NCI-H1694 (cell line): ENCODE measurements around the gene SPR.
A peak's percentile ranks its signal among the peaks of the same experiment; 100 is the strongest.

Source experiments
- DNase-seq: peaks from one replicate; lab custom pipeline; 2025; lab: John Stamatoyannopoulos, UW

SPR gene

DNA sequence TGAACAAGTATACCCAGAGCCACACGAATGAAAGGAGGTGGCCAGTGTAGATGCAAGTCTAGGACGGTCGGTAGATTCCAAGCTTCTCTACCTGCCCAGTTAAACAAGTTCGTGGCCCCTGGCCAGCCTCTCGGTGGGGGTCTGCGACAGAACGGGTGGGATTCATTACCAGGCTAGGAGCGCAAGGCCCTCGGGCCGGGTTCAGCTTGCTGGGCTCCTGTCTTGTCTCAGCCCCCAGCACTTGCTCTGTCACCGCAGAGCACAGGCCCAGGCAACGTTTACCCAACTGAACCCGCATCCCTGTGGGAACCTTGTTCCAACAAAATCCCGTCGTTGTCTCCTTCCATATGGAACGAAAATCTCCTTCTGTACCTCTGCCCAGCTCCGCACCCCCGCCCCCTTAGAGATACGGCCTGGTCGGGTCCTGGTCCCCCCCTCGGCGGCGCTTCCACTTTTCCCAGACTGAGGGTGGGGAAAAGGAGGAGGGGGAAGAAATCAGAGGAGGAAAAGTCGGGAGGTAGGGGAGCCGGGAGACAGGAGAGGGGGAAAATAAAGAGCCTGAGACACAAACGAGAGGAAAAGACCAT, 28.2 kb downstream of the SPR start:
- no peak for DNase-seq

- DNase-seq: peak; percentile 47
These were observed 28.9 kb downstream of the SPR start for GRCh38 chr2:72915907-72916742.

- DNase-seq: no peak
These were observed 29.5 kb downstream of the SPR start for GRCh38 chr2:72916743-72917137.

DNA sequence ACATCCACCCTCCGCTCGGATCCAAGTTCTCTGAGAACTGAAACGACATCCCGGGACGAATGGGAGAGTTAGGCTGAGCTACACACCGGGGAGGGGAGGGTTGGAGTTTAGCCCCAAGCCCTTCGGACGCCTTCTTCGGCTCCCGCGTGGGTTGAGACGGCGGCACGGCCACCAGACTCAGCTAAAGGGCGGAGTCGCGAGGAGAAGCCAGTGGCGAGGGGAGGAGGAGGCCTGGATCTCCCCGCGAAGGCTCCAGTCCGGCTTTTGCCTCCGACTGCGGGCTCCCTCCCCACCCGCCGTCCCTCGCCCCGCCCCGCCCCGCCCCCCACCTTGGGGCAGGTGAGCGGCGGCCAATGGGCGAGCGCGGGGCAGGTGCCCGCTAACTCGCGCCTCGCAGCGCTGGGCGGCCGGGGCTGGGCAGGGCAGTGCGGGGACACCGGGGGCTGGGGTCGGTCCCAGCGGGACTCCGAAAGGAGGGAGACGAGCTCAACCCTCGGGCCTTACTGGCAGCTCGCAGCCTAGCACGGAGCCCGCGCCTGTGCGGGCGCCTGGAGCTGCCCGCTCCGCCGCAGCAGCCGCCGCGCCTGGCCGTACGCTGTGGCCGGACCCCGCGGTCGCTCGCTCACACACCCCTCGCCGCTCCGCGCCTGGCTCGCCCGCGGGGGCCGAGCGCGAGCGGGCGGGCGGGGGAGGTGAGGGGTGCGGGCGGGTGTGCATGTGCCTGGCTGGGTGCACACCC, 30.1 kb downstream of the SPR start, which contains the start of gene EMX1:
TSS of gene EMX1 (plus strand) at position 382 of the 739 bp plus-strand sequence. CDS start at position 716, 334 bp downstream.
- peak; percentile 66 for DNase-seq

GRCh38 chr2:72917877-72918553, 30.8 kb downstream of the SPR start:
- no peak for DNase-seq

- DNase-seq: no peak
These were observed 32.5 kb downstream of the SPR start for GRCh38 chr2:72919414-72920317.

GRCh38 chr2:72920318-72921087, 33.3 kb downstream of the SPR start:
- no peak for DNase-seq

DNA sequence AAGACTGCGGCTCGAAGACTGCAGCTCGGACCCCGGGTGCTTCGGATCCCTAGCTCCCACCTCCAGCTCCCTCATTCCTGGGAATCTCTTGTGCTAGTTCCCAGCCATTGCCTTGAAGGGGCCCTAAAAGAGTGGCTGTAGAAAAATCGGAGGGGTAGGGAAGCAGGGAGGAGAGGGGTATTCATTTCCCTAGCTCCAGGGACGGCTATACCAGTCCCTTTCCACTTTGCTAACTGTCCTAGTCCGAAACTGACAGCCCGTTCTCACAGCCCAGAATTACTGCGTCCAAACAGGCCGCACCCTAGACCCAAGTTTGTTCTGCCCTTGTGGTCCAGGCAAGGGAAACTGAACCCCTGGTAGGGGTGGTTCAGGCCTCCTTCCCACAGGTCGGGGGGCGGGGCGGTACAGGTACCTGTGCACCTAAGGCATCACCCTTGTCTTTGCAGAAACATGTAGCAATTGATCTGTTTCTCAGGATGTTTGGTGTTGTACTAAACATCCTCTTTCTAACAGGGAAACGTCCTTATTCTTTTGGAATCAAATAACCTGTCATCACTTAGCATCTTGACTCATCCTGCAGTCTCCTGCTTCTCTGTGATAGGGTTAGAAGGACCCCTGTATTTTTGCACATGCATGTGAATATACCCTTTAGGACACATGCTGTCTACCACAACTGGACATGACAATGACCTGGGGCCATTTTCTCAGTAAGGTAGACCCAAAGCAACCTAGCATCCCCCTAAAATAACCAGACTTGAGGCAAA, 34.1 kb downstream of the SPR start:
- no peak for DNase-seq

DNA sequence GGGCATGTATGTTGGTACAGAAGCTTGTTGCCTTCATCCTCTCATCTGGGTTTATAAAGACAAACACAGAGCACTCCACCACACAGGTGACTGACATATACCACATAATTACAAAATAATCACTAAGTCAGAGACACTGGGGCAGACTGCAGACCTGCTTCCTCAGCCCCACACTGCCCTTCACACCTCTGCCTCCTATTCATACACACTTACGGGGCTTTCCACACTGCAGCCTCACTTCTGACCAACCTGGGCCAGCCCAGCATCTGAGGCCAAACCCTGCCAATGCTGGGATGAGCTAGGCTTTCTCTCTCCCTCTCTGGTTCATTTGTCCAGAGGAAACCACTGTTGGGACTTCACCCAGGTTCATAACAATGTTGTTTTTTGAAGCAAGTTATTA, 34.6 kb downstream of the SPR start:
- no peak for DNase-seq

DNA sequence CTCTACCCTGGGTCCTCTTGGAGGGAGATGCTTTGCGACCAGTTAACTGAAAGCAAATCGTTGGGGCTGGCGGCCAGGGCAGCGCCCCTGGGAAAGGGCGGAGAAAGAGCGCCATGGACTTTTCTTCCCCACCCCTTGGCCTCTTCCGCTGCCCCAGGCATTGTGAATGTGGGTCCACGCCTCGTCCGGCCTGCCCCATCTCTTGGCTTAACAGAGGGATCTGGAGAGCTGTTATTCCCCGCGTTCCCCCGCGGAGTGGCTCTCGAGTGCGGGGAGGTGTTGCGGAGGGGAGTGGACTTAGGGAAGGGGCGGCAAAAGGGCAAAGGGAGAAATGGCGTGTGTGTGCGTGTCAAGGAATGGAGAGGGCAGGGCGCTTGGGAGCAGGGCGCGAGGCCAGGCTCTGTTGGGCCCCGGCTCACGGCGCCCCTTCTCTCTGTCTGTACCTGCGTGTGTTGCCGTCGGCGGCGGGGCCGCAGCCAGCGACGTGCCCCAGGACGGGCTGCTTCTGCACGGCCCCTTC, 36.7 kb downstream of the SPR start:
- no peak for DNase-seq

DNA sequence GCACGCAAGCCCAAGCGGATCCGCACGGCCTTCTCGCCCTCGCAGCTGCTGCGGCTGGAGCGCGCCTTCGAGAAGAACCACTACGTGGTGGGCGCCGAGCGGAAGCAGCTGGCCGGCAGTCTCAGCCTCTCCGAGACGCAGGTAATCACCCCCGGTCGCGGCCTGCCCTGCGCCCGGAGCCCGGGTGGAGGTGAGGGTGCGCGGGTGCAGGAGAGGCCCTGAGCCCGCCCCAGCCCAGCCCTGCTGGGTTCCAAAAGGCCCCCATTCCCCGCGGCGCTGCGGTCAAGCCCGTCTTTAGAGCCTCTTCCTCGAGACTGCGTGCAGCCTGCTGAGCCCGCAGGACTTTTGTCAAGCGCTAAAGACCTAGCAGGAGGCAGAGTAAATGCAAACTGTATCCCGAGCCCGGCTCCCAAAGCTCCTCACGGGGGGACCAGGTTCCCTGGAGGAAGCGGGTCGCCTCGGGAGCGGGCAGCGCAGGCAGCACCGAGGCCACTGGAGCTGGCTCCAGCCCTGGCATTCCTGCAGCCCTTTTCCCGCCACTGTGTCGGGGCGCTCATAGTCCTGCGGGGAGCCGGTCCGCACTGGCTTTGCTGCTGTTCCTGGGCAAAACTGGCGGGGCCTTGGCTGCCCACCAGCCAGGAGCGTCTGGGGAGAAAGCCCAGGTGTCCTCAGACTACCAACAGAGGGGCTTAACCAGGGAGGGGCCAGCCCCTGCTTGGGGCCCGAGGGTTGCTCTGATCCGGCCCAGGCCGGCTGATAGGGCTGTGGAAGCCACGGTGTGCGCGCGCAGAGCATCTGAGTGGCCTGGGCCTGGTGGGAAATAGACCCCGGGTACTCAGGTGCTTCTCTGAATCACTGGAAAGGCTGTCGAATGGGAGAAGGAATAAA, 37.4 kb downstream of the SPR start:
- DNase-seq: no peak

DNA sequence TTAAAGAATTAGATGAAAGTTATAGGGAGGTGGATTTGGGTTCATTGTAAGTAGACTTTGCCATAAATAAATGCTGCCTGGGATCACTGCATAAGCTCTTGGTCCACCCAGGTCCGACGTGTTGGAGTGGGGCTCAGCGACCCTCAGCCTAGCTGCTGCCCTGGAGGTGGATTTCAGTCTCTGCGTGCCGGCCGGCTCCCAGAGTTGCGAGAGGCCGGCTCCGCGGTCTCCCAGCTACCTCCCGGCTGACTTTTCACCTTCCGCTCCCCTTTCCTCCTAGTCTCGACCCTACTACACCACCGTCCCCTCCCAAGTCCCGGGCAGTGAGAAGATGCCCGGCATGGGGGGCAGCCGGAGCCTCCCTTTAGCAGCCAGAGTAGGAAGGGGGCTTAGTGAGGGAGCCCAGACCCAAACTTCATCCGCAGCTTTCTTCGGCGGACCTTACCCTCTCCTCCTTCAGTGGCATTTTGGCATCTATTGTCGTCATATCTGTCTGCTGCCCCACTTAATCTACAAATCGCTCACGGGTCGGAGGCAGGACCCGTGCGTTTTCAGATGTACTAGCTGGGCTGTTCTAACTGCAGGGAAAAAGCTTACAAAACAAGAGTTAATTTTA, 38.2 kb downstream of the SPR start:
- no peak for DNase-seq

GRCh38 chr2:72926368-72926767, 39.2 kb downstream of the SPR start:
- no peak for DNase-seq

DNA sequence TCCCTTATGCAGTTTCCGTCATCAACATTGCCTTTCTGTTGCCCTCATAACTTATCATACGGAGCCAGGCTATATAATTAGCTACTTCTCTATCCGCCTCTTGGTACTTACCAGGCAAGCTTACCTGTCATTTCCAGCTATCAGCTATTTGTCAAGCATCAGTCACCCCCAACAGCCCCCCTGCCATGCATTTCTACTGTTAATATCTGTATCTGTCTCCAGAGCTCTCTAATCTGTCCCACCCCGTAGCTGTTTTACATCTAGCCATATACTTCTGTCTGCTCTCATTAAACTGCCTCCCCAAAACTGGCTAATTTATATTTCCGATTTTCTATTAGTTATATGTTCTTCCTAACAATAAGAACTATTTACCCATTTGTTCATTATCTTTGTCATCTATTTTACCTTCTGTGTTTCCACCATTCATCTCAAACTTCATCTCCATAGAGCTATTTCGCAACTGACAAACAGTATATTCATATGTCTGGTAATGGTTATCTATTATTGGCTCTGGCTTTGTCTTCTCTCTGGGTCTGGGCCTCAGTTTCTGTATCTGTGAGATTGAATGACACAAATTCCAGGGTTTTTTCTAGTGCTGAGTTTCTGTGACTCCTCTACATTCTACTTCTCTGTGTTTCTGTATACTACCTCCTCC, 39.7 kb downstream of the SPR start:
- no peak for DNase-seq

- no peak for DNase-seq
These were observed 40.7 kb downstream of the SPR start for GRCh38 chr2:72927619-72928550.

GRCh38 chr2:72929010-72929409, 41.8 kb downstream of the SPR start:
- no peak for DNase-seq
